CD14-positive monocyte (primary cell): ENCODE measurements around the gene SLC25A33. TPM values are rescaled to one million over a fixed set of nuclear protein-coding genes. Genes with fewer than 3 reads are reported as not detected.

ENCODE experiments used
- DNase-seq, 3 donors: peaks; one replicate each; pipeline ENCODE4 v3.0.0-alpha.2; 2011 to 2022
- H2AFZ ChIP-seq: 2 replicates; pipeline ENCODE4 v1.6.0; 2012; ENCODE audit warnings: mild to moderate bottlenecking, low read depth, low read length, inconsistent platforms; ENCODE audit not compliant: insufficient read depth, poor library complexity, severe bottlenecking
- H3K27ac ChIP-seq, 2 donors: 1 replicate in 1 of 2; 2 replicates in 1 of 2; pipeline ENCODE4 v1.5.1; 2012 to 2013; ENCODE audit warnings: low read length in 2 of 2, control low read depth in 1 of 2, inconsistent platforms in 1 of 2, low read depth in 1 of 2, mild to moderate bottlenecking in 1 of 2
- H3K27me3 ChIP-seq, 2 donors: one replicate each; pipeline versions ENCODE4 v1.6.0 to v1.6.1; 2011 to 2013; ENCODE audit warnings: low read length in 2 of 2; ENCODE audit not compliant: control insufficient read depth in 2 of 2, insufficient read depth in 2 of 2
- H3K36me3 ChIP-seq, 2 donors: replicated peaks in 1 of 2; 1 replicate in 1 of 2; 2 replicates in 1 of 2; pipeline versions ENCODE4 v1.5.1 to v1.6.1; 2012 to 2013; ENCODE audit warnings: low read length in 2 of 2, control low read depth in 1 of 2, inconsistent platforms in 1 of 2, mild to moderate bottlenecking in 1 of 2; ENCODE audit not compliant: insufficient read depth in 2 of 2, control insufficient read depth in 1 of 2
- H3K4me1 ChIP-seq, 2 donors: 1 replicate in 1 of 2; 2 replicates in 1 of 2; pipeline versions ENCODE4 v1.5.1 to v1.6.1; 2012 to 2013; ENCODE audit warnings: low read length in 2 of 2, control low read depth in 1 of 2, inconsistent platforms in 1 of 2, mild to moderate bottlenecking in 1 of 2, moderate library complexity in 1 of 2; ENCODE audit not compliant: insufficient read depth in 2 of 2, control insufficient read depth in 1 of 2
- H3K4me2 ChIP-seq: replicated peaks from 2 replicates; pipeline ENCODE3; 2012; ENCODE audit warnings: low read length, moderate library complexity, mild to moderate bottlenecking; ENCODE audit not compliant: poor library complexity, severe bottlenecking; ENCODE audit errors: extremely low read depth
- H3K4me3 ChIP-seq, 3 experiments: fragments of 200-600 bp in 1 of 3; sonication (generic) in 1 of 3; replicated peaks in 1 of 3; 1 replicate in 2 of 3; 2 replicates in 1 of 3; pipeline ENCODE4 v1.5.1; 2011 to 2013; ENCODE audit warnings: low read length in 3 of 3, mild to moderate bottlenecking in 3 of 3, control low read depth in 2 of 3, low read depth in 2 of 3, inconsistent platforms in 1 of 3, moderate library complexity in 1 of 3
- H3K79me2 ChIP-seq: 2 replicates; pipeline ENCODE4 v1.6.0; 2012; ENCODE audit warnings: mild to moderate bottlenecking, control low read depth, inconsistent platforms, low read length, moderate library complexity; ENCODE audit not compliant: insufficient read depth
- H3K9ac ChIP-seq: 2 replicates; pipeline ENCODE4 v1.6.0; 2017; ENCODE audit warnings: low read length, mild to moderate bottlenecking; ENCODE audit not compliant: insufficient read depth, poor library complexity, severe bottlenecking
- H3K9me3 ChIP-seq, 2 donors: replicated peaks in 1 of 2; 1 replicate in 1 of 2; 2 replicates in 1 of 2; pipeline versions ENCODE4 v1.5.1 to v1.6.1; 2012 to 2013; ENCODE audit warnings: low read length in 2 of 2, control low read depth in 1 of 2; ENCODE audit not compliant: control insufficient read depth in 1 of 2, insufficient read depth in 1 of 2
- H4K20me1 ChIP-seq: 2 replicates; pipeline ENCODE4 v1.6.0; 2012; ENCODE audit warnings: mild to moderate bottlenecking, low read length, control low read depth, moderate library complexity; ENCODE audit not compliant: insufficient read depth
- H3K27ac Mint-ChIP-seq, 7 donors: one replicate each; pipeline ENCODE4 v1.8.0; 2020; ENCODE audit warnings: mild to moderate bottlenecking in 7 of 7, mixed read lengths in 7 of 7, moderate library complexity in 6 of 7, inconsistent platforms in 2 of 7
- H3K27me3 Mint-ChIP-seq, 3 donors: one replicate each; pipeline ENCODE4 v1.8.0; 2021 to 2022; ENCODE audit warnings: low read depth in 3 of 3, mild to moderate bottlenecking in 3 of 3, mixed read lengths in 3 of 3, moderate library complexity in 3 of 3, inconsistent platforms in 1 of 3
- H3K36me3 Mint-ChIP-seq, 2 donors: one replicate each; pipeline ENCODE4 v1.8.0; 2020; ENCODE audit warnings: mixed read lengths in 2 of 2, inconsistent platforms in 1 of 2, mild to moderate bottlenecking in 1 of 2
- H3K4me1 Mint-ChIP-seq: one replicate; pipeline ENCODE4 v1.8.0; 2020; ENCODE audit warnings: mild to moderate bottlenecking, mixed read lengths
- H3K4me3 Mint-ChIP-seq, 2 donors: one replicate each; pipeline ENCODE4 v1.8.0; 2020; ENCODE audit warnings: mild to moderate bottlenecking in 2 of 2, mixed read lengths in 2 of 2, moderate library complexity in 1 of 2
- H3K9me3 Mint-ChIP-seq, 7 donors: one replicate each; pipeline ENCODE4 v1.8.0; 2020 to 2022; ENCODE audit warnings: mixed read lengths in 7 of 7, mild to moderate bottlenecking in 6 of 7, moderate library complexity in 6 of 7, inconsistent platforms in 2 of 7
- WGBS: methylation state at CpG from one replicate; pipeline ENCODE4 v1.1.5; 2013; ENCODE audit warnings: missing lambda C conversion rate; ENCODE audit not compliant: insufficient coverage; 5-methylcytosine and 5-hydroxymethylcytosine counted together
- intact Hi-C, 2 donors: fragments of 100-400 bp; cut with micrococcal nuclease; formaldehyde crosslinking; loops; one replicate each; pipeline versions ENCODE4 v1.15.0 to v1.15.1; 2023
- polyA plus RNA-seq, 3 donors: library from polyadenylated mRNA; depleted of rRNA in 1 of 3; unstranded in 2 of 3; stranded (reverse) in 1 of 3; fragments of 300-500 nt in 2 of 3; fragments of >200 nt in 1 of 3; fragmentation: Illumina TruSeq in 2 of 3; gene quantifications; 1 replicate in 2 of 3; 2 replicates in 1 of 3; pipeline ENCODE4 v1.2.3, GENCODE V29; 2012 to 2021
- TF ChIP-seq, protein P1 (sequence below): fragments of 200-600 bp; IDR thresholded peaks from one replicate; pipeline ENCODE4 v1.8.0; 2022; ENCODE audit warnings: antibody characterized with exemption, mild to moderate bottlenecking

Gene SLC25A33
- polyA plus RNA-seq, 3 donors = 2.3 to 6.4 (median 4.4) TPM

- Mint-ChIP-seq H3K36me3 (no peaks in the 10 kb centered on the region), H3K4me1 (peaks cover 32% of the 10 kb centered on the region), H3K27ac (peak overlapping the region in 1 of 7 donors; percentile 15), H3K9me3 (no peaks in the 10 kb centered on the region), H3K4me3 (no peak overlapping the region), H3K27me3 (no peaks in the 10 kb centered on the region)
- Histone ChIP-seq H4K20me1 (no peaks in the 10 kb centered on the region), H3K4me3 (no peak overlapping the region), H3K9ac (no peak overlapping the region), H3K79me2 (no peaks in the 10 kb centered on the region), H3K27ac (no peak overlapping the region), H3K4me2 (no peak overlapping the region), H3K36me3 (no peaks in the 10 kb centered on the region), H3K27me3 (no peaks in the 10 kb centered on the region), H3K9me3 (no peaks in the 10 kb centered on the region), H2AFZ (no peak overlapping the region), H3K4me1 (peaks cover 21 to 24% of the 10 kb centered on the region in 2 donors)
- WGBS = 83% methylated on average over 8 of the region's 8 CpGs
- TF ChIP-seq, protein P1, sequence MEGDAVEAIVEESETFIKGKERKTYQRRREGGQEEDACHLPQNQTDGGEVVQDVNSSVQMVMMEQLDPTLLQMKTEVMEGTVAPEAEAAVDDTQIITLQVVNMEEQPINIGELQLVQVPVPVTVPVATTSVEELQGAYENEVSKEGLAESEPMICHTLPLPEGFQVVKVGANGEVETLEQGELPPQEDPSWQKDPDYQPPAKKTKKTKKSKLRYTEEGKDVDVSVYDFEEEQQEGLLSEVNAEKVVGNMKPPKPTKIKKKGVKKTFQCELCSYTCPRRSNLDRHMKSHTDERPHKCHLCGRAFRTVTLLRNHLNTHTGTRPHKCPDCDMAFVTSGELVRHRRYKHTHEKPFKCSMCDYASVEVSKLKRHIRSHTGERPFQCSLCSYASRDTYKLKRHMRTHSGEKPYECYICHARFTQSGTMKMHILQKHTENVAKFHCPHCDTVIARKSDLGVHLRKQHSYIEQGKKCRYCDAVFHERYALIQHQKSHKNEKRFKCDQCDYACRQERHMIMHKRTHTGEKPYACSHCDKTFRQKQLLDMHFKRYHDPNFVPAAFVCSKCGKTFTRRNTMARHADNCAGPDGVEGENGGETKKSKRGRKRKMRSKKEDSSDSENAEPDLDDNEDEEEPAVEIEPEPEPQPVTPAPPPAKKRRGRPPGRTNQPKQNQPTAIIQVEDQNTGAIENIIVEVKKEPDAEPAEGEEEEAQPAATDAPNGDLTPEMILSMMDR = no peak
- intact Hi-C loops = no loop called here
- DNase-seq = no peak
These were observed 10.1 kb upstream of the SLC25A33 start for GRCh38 chr1:9529190-9529589.

DNA sequence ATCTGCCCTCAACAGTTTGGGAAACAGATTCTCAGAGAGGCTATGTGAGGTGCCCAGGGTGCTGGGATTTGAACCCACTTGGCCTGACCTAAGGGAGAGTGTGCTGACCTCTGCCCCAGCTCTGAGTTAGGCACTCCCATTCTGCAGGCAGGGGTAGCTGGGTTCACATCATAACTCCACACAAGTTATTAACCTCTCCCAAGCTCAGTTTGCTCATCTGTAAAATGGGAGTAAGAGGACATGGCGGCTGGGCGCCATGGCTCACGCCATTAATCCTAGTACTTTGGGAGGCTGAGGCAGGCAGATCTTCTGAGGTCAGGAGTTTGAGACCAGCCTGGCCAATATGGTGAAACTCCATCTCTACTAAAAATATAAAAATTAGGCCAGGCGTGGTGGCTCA, 8.9 kb upstream of the SLC25A33 start:
- Histone ChIP-seq H3K79me2 (no peaks in the 10 kb centered on the region), H3K4me2 (no peak overlapping the region), H2AFZ (no peak overlapping the region), H3K4me1 (peaks cover 15 to 17% of the 10 kb centered on the region in 2 donors), H3K36me3 (no peaks in the 10 kb centered on the region), H3K9me3 (no peaks in the 10 kb centered on the region), H3K27ac (no peak overlapping the region), H3K9ac (no peak overlapping the region), H3K4me3 (no peak overlapping the region), H4K20me1 (no peaks in the 10 kb centered on the region), H3K27me3 (no peaks in the 10 kb centered on the region)
- peaks cover 24% of the 10 kb centered on the region for H3K4me1 Mint-ChIP-seq
- intact Hi-C loops = no loop called here
- TF ChIP-seq, protein P1 = no peak
- H3K9me3 Mint-ChIP-seq = no peaks in the 10 kb centered on the region
- WGBS = 100% methylated on average over 1 of the region's 4 CpGs
- no peak for DNase-seq
- H3K27me3 Mint-ChIP-seq = no peaks in the 10 kb centered on the region
- no peak overlapping the region for H3K27ac Mint-ChIP-seq
- H3K36me3 Mint-ChIP-seq = no peaks in the 10 kb centered on the region
- H3K4me3 Mint-ChIP-seq = no peak overlapping the region
